Measurements from ENCODE around the gene SF3B1. TPM values are rescaled to one million over a fixed set of nuclear protein-coding genes. Genes with fewer than 3 reads are reported as not detected.
A peak's percentile ranks its signal among the peaks of the same experiment; 100 is the strongest.

SF3B1 gene
- total and polyA plus RNA-seq, 2 of the 13 experiments (the other 11 are each of a cell fraction or from before 2014, with no cell fraction given) = 387 to 750 TPM

- TF ChIP-seq NFE2L2 (IDR thresholded peaks at IDR 0.05; ENCODE audit: low read length) (0 out of 2 replicates have a peak, but pooled peaks have one; percentile 11), ARNTL (CRISPR knock-in tag; IDR thresholded peaks at IDR 0.05) (peak; percentile 97), ZNF773 (CRISPR knock-in tag; IDR thresholded peaks at IDR 0.05; ENCODE audit: borderline replicate concordance) (peak; percentile 90; the same call in 1 of the 2 replicates), ZNF180 (CRISPR knock-in tag; IDR thresholded peaks at IDR 0.05; ENCODE audit: borderline replicate concordance, low read depth) (no peak), YY1 (IDR thresholded peaks at IDR 0.05; ENCODE audit: insufficient read depth, insufficient replicate concordance, low read depth, low read length) (peak; percentile 96), ZNF557 (CRISPR knock-in tag; IDR thresholded peaks at IDR 0.05) (peak; percentile 22; the same call in 1 of the 2 replicates), PHF20 (CRISPR knock-in tag; IDR thresholded peaks at IDR 0.05) (peak; percentile 76), IRF2 (CRISPR knock-in tag; IDR thresholded peaks at IDR 0.05) (peak; percentile 97), ZNF570 (CRISPR knock-in tag; IDR thresholded peaks at IDR 0.05; ENCODE audit: borderline replicate concordance) (no peak), ZNF761 (CRISPR knock-in tag; conservative IDR thresholded peaks at IDR 0.05) (peak; percentile 91), ASH2L (IDR thresholded peaks at IDR 0.05; ENCODE audit: insufficient read length, low read depth, low read length) (peak; percentile 100), RFXAP (CRISPR knock-in tag; IDR thresholded peaks at IDR 0.05; ENCODE audit: borderline replicate concordance) (peak; percentile 12; the same call in 1 of the 2 replicates), ZNF724P (CRISPR knock-in tag; IDR thresholded peaks at IDR 0.05; ENCODE audit: borderline replicate concordance) (peak; percentile 43; the same call in 1 of the 2 replicates), ZNF605 (CRISPR knock-in tag; IDR thresholded peaks at IDR 0.05) (peak; percentile 90), CHD2 (IDR thresholded peaks at IDR 0.05; ENCODE audit: low read depth, low read length) (0 out of 2 replicates have a peak, but pooled peaks have one; percentile 52)
- TF ChIP-seq, protein P1, sequence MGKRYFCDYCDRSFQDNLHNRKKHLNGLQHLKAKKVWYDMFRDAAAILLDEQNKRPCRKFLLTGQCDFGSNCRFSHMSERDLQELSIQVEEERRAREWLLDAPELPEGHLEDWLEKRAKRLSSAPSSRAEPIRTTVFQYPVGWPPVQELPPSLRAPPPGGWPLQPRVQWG (CRISPR knock-in tag; IDR thresholded peaks at IDR 0.05; ENCODE audit: borderline replicate concordance, low read depth) = no peak
- TF ChIP-seq, protein P2, sequence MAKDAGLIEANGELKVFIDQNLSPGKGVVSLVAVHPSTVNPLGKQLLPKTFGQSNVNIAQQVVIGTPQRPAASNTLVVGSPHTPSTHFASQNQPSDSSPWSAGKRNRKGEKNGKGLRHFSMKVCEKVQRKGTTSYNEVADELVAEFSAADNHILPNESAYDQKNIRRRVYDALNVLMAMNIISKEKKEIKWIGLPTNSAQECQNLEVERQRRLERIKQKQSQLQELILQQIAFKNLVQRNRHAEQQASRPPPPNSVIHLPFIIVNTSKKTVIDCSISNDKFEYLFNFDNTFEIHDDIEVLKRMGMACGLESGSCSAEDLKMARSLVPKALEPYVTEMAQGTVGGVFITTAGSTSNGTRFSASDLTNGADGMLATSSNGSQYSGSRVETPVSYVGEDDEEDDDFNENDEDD (CRISPR knock-in tag; IDR thresholded peaks at IDR 0.05; ENCODE audit: borderline replicate concordance) = peak; percentile 73; the same call in 1 of the 2 replicates
- TF ChIP-seq, protein P3, sequence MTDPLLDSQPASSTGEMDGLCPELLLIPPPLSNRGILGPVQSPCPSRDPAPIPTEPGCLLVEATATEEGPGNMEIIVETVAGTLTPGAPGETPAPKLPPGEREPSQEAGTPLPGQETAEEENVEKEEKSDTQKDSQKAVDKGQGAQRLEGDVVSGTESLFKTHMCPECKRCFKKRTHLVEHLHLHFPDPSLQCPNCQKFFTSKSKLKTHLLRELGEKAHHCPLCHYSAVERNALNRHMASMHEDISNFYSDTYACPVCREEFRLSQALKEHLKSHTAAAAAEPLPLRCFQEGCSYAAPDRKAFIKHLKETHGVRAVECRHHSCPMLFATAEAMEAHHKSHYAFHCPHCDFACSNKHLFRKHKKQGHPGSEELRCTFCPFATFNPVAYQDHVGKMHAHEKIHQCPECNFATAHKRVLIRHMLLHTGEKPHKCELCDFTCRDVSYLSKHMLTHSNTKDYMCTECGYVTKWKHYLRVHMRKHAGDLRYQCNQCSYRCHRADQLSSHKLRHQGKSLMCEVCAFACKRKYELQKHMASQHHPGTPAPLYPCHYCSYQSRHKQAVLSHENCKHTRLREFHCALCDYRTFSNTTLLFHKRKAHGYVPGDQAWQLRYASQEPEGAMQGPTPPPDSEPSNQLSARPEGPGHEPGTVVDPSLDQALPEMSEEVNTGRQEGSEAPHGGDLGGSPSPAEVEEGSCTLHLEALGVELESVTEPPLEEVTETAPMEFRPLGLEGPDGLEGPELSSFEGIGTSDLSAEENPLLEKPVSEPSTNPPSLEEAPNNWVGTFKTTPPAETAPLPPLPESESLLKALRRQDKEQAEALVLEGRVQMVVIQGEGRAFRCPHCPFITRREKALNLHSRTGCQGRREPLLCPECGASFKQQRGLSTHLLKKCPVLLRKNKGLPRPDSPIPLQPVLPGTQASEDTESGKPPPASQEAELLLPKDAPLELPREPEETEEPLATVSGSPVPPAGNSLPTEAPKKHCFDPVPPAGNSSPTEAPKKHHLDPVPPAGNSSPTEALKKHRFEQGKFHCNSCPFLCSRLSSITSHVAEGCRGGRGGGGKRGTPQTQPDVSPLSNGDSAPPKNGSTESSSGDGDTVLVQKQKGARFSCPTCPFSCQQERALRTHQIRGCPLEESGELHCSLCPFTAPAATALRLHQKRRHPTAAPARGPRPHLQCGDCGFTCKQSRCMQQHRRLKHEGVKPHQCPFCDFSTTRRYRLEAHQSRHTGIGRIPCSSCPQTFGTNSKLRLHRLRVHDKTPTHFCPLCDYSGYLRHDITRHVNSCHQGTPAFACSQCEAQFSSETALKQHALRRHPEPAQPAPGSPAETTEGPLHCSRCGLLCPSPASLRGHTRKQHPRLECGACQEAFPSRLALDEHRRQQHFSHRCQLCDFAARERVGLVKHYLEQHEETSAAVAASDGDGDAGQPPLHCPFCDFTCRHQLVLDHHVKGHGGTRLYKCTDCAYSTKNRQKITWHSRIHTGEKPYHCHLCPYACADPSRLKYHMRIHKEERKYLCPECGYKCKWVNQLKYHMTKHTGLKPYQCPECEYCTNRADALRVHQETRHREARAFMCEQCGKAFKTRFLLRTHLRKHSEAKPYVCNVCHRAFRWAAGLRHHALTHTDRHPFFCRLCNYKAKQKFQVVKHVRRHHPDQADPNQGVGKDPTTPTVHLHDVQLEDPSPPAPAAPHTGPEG (CRISPR knock-in tag; IDR thresholded peaks at IDR 0.05) = no peak
- TF ChIP-seq, protein P4, sequence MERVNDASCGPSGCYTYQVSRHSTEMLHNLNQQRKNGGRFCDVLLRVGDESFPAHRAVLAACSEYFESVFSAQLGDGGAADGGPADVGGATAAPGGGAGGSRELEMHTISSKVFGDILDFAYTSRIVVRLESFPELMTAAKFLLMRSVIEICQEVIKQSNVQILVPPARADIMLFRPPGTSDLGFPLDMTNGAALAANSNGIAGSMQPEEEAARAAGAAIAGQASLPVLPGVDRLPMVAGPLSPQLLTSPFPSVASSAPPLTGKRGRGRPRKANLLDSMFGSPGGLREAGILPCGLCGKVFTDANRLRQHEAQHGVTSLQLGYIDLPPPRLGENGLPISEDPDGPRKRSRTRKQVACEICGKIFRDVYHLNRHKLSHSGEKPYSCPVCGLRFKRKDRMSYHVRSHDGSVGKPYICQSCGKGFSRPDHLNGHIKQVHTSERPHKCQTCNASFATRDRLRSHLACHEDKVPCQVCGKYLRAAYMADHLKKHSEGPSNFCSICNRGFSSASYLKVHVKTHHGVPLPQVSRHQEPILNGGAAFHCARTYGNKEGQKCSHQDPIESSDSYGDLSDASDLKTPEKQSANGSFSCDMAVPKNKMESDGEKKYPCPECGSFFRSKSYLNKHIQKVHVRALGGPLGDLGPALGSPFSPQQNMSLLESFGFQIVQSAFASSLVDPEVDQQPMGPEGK (CRISPR knock-in tag; IDR thresholded peaks at IDR 0.05) = no peak
Observed at GRCh38 chr2:197434541-197435513, at the start of gene SF3B1 (continued).
